Kidney epithelial cell (primary cell): ENCODE data around the gene IRGQ. TPM values are rescaled to one million over a fixed set of nuclear protein-coding genes. Genes with fewer than 3 reads are reported as not detected.

Source experiments
- DNase-seq: peaks from one replicate; pipeline ENCODE4 v3.0.0-alpha.2; 2010; ENCODE audit warnings: low read depth
- H3K27me3 ChIP-seq: 2 replicates; pipeline ENCODE4 v1.6.0; 2011; ENCODE audit warnings: low read length; ENCODE audit not compliant: control insufficient read depth, insufficient read depth
- H3K36me3 ChIP-seq: 2 replicates; pipeline ENCODE4 v1.5.1; 2011; ENCODE audit warnings: low read length; ENCODE audit not compliant: control insufficient read depth, insufficient read depth
- H3K4me3 ChIP-seq: 2 replicates; pipeline ENCODE4 v1.5.1; 2011; ENCODE audit warnings: low read depth, mild to moderate bottlenecking, control low read depth, low read length
- CTCF ChIP-seq: IDR thresholded peaks from 2 replicates; pipeline ENCODE4 v1.5.1; 2011; ENCODE audit warnings: mild to moderate bottlenecking, moderate library complexity, low read length, control low read depth, inconsistent platforms; ENCODE audit not compliant: insufficient read depth, poor library complexity, severe bottlenecking
- total RNA-seq: library from RNA; depleted of rRNA; stranded (reverse); fragments of >200 nt; gene quantifications from 2 replicates; pipeline ENCODE4 v1.2.3, GENCODE V29; 2015

Gene IRGQ
- total RNA-seq, 1 donor from 2014 or later, result 49.6 TPM

DNA sequence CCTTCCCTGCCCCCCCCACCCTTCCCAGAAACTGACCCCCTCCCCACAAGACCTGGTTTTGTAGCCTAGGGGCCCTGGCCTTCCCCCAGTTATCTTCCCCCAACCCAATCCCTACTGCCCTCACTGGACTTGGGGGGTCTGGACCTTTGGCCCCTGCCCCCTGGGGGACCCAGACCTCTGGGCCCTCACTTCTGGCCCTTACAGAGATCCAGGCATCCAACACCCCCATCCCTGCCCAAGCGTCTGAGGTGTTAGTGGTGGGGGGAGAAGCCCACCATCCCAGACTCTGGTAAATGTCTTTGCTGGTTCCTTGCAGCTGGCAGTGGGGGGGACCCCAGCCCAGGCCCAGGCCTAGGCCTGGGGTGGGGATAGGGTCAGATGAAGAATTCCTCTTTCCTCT is 27.0 kb upstream of the IRGQ start:
- TF ChIP-seq CTCF, result no peak
- no peak for DNase-seq
- no peak overlapping the region for H3K4me3 ChIP-seq
- no peaks in the 10 kb centered on the region for H3K27me3 ChIP-seq
- no peaks in the 10 kb centered on the region for H3K36me3 ChIP-seq

- Histone ChIP-seq H3K36me3 (no peaks in the 10 kb centered on the region), H3K27me3 (no peaks in the 10 kb centered on the region), H3K4me3 (no peak overlapping the region)
- DNase-seq, result no peak
- no peak for TF ChIP-seq CTCF
These were observed 26.1 kb upstream of the IRGQ start for GRCh38 chr19:43622070-43622469.

- no peak for TF ChIP-seq CTCF
- peak overlapping the region; percentile 70 for H3K4me3 ChIP-seq
- DNase-seq, result no peak
- no peaks in the 10 kb centered on the region for H3K27me3 ChIP-seq
- H3K36me3 ChIP-seq, result no peaks in the 10 kb centered on the region
These were observed 24.4 kb upstream of the IRGQ start for GRCh38 chr19:43620061-43621001.

- H3K36me3 ChIP-seq, result no peaks in the 10 kb centered on the region
- peak; percentile 49 for DNase-seq
- TF ChIP-seq CTCF, result no peak
- peak within 1 kb of the TSS; percentile 70 for H3K4me3 ChIP-seq
- no peaks in the 10 kb centered on the region for H3K27me3 ChIP-seq
These were observed 23.5 kb upstream of the IRGQ start, which contains the start of gene ZNF428 for GRCh38 chr19:43619262-43620060. ZNF428 (minus strand) TSS chr19:43619629; CDS start chr19:43614304, 5,325 bp downstream.

- H3K36me3 ChIP-seq, result no peaks in the 10 kb centered on the region
- no peak for TF ChIP-seq CTCF
- peak overlapping the region; percentile 70 for H3K4me3 ChIP-seq
- no peak for DNase-seq
- H3K27me3 ChIP-seq, result no peaks in the 10 kb centered on the region
These were observed 23.0 kb upstream of the IRGQ start for GRCh38 chr19:43618921-43619261.
